ENCODE data around the gene CENPX. TPM values are rescaled to one million over a fixed set of nuclear protein-coding genes. Genes with fewer than 3 reads are reported as not detected.
A peak's percentile ranks its signal among the peaks of the same experiment; 100 is the strongest.

Gene CENPX
- total RNA-seq, 1 donor from 2014 or later, result 40.2 TPM

DNA sequence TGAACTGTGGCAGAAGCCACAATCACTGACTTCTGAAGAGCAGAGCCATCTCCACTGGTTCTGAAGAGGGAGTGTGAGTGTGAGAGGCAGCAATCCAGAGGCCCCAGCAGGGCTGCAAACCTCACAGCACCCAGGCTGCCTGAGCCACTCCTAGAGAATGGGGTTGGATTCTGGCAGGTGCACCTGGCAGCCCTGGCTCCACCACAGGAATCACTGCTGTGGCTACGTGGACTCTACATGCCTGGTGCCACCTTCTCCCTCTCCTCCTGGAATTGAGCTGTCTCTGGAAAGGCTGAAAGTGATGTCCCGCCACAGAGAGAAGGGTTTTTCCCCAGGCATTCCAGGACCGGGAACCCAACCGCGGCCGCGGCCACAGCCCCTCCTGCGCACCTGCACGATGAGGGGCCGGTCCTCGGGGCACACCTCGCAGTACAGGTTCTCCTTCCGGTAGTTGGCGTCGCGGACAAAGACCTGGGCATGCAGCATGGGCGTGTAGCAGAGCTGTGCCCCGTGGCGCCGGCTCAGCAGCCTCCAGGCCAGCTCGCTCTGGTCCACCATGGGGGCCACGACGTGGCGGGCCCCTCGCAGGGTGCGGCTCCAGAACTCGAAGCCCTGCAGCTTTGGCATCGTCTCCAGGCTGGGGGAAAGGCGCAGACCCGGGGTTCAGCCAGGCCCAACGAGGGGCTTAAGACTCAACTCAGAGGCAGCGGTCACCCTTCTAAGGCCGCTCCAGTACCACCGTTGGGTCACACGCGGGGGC is 41.9 kb upstream of the CENPX start:
- DNase-seq (no peak), ATAC-seq (peak; percentile 40)
- H3K36me3 ChIP-seq, result peaks cover 28% of the 10 kb centered on the region
- H3K27me3 ChIP-seq, result no peaks in the 10 kb centered on the region
- H3K4me1 ChIP-seq, result peaks cover 15% of the 10 kb centered on the region
- peak overlapping the region; percentile 88 for H3K27ac ChIP-seq
- TF ChIP-seq, protein P1, sequence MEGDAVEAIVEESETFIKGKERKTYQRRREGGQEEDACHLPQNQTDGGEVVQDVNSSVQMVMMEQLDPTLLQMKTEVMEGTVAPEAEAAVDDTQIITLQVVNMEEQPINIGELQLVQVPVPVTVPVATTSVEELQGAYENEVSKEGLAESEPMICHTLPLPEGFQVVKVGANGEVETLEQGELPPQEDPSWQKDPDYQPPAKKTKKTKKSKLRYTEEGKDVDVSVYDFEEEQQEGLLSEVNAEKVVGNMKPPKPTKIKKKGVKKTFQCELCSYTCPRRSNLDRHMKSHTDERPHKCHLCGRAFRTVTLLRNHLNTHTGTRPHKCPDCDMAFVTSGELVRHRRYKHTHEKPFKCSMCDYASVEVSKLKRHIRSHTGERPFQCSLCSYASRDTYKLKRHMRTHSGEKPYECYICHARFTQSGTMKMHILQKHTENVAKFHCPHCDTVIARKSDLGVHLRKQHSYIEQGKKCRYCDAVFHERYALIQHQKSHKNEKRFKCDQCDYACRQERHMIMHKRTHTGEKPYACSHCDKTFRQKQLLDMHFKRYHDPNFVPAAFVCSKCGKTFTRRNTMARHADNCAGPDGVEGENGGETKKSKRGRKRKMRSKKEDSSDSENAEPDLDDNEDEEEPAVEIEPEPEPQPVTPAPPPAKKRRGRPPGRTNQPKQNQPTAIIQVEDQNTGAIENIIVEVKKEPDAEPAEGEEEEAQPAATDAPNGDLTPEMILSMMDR (IDR thresholded peaks at IDR 0.05), result no peak
- H3K4me3 ChIP-seq, result peak overlapping the region; percentile 94
- H3K9me3 ChIP-seq, result no peaks in the 10 kb centered on the region
- intact Hi-C loops (cut with DNase I), result no loop called here

- intact Hi-C loops (cut with DNase I), result no loop called here
- Histone ChIP-seq H3K27ac (no peak overlapping the region), H3K4me1 (peaks cover 15% of the 10 kb centered on the region), H3K36me3 (peaks cover 34% of the 10 kb centered on the region), H3K9me3 (no peaks in the 10 kb centered on the region), H3K4me3 (no peak overlapping the region), H3K27me3 (no peaks in the 10 kb centered on the region)
- DNase-seq (no peak), ATAC-seq (no peak)
- TF ChIP-seq, protein P1 (IDR thresholded peaks at IDR 0.05), result no peak
Observed at GRCh38 chr17:82063424-82064415, 41.0 kb upstream of the CENPX start.

DNA sequence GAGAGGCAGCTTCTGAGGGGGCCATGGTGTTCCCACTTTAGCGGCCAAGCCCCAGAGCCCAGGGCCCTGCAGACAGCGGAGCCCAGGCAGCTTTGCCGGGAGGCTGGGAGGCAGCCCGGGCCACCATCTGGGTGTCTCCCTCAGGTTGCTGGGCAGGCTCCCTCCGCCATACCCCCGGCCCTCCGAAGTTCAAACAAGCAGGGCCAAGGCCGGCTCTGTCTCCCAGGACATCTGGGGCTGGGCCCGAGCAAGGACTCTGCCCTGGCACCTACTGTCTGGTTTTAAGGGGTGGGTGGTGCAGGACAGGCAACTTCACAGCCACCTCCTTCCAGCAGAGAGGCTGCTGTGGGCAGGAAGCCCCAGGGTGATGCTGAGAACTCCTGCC is 40.3 kb upstream of the CENPX start:
- Histone ChIP-seq H3K27me3 (no peaks in the 10 kb centered on the region), H3K4me1 (peaks cover 15% of the 10 kb centered on the region), H3K36me3 (peaks cover 39% of the 10 kb centered on the region), H3K27ac (no peak overlapping the region), H3K4me3 (no peak overlapping the region), H3K9me3 (no peaks in the 10 kb centered on the region)
- intact Hi-C loops (cut with DNase I), result no loop called here
- no peak for ATAC-seq
- no peak for DNase-seq
- TF ChIP-seq, protein P1 (IDR thresholded peaks at IDR 0.05), result no peak

DNA sequence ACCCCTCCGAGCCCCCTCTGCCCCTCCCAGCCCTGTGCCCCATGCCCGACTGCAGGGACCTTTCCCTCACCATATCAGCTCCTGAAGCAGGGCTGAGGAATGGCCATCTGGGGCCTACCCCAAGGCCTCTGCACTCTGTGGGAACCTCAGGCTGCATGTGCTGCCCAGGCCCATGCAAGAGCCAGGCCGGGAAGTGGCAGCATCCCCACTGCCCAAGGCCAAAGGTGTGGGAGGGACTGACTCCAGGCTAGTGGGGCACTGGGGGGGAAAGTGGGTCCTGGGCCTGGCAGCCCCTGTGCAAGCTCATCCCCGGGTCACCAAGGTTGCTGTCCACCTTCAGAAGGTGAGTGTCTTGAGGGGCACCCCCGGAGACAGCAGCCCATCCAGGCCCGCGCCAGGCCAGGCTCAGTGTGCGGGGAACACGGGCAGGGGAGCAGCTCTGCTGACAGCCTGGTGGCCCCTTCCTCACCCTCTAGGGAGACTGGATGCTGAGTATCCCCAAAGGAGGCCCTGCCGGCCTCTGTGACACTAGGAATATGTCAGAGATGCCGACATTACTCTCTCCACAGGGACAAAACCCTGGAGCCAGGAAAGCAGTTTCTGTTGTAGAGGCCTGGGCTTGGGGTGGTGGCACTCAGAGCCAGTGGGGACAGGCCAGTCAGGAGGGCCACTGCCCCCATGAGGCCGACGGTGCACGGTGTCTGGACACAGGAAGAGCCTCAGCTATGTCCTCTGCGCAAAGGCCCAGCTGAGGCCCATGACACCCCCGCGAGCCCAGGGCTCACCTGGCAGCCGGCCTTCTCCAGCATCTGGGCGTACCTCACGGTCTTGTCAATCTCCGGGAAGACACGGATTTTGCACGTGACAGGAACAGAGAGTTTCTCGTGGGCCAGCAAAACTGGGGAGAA is 39.7 kb upstream of the CENPX start:
- peaks cover 45% of the 10 kb centered on the region for H3K36me3 ChIP-seq
- H3K4me3 ChIP-seq, result no peak overlapping the region
- H3K27ac ChIP-seq, result no peak overlapping the region
- no peaks in the 10 kb centered on the region for H3K27me3 ChIP-seq
- H3K9me3 ChIP-seq, result no peaks in the 10 kb centered on the region
- ATAC-seq (no peak), DNase-seq (no peak)
- H3K4me1 ChIP-seq, result peaks cover 15% of the 10 kb centered on the region
- intact Hi-C loops (cut with DNase I), result no loop called here
- TF ChIP-seq, protein P1 (IDR thresholded peaks at IDR 0.05), result no peak

Data from upper lobe of right lung (tissue), 1 donor.